Tibial nerve (tissue), 3 donors: ENCODE measurements around the gene HECW1.

Experiments used
- POLR2A ChIP-seq, 2 donors: fragments of 450-650 bp; IDR thresholded peaks; one replicate each; pipeline ENCODE4 v1.6.1; 2017; ENCODE audit warnings: antibody characterized with exemption in 2 of 2, mild to moderate bottlenecking in 2 of 2, moderate library complexity in 2 of 2
- TF ChIP-seq, protein P1 (sequence below), 5 experiments: fragments of 200-600 bp in 3 of 5; fragments of 450-650 bp in 2 of 5; sonication (generic) in 3 of 5; IDR thresholded peaks; one replicate each; pipeline ENCODE4 v1.5.1; 2016 to 2019; ENCODE audit warnings: antibody characterized with exemption in 5 of 5, mild to moderate bottlenecking in 3 of 5, moderate library complexity in 2 of 5

GRCh38 chr7:43140186-43140585 lies 27.7 kb downstream of the HECW1 start:
- no peak for TF ChIP-seq POLR2A (IDR thresholded peaks at IDR 0.05)
- TF ChIP-seq, protein P1, sequence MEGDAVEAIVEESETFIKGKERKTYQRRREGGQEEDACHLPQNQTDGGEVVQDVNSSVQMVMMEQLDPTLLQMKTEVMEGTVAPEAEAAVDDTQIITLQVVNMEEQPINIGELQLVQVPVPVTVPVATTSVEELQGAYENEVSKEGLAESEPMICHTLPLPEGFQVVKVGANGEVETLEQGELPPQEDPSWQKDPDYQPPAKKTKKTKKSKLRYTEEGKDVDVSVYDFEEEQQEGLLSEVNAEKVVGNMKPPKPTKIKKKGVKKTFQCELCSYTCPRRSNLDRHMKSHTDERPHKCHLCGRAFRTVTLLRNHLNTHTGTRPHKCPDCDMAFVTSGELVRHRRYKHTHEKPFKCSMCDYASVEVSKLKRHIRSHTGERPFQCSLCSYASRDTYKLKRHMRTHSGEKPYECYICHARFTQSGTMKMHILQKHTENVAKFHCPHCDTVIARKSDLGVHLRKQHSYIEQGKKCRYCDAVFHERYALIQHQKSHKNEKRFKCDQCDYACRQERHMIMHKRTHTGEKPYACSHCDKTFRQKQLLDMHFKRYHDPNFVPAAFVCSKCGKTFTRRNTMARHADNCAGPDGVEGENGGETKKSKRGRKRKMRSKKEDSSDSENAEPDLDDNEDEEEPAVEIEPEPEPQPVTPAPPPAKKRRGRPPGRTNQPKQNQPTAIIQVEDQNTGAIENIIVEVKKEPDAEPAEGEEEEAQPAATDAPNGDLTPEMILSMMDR (IDR thresholded peaks at IDR 0.05) = no peak
